HPDE6-E6E7 (cell line): ENCODE data around the gene CTDP1.

Experiments used
- DNase-seq: peaks from one replicate; pipeline ENCODE4 v3.0.0; 2011; ENCODE audit warnings: missing footprints; ENCODE audit errors: extremely low spot score

CTDP1 gene

GRCh38 chr18:79782566-79783308 lies 103.1 kb downstream of the CTDP1 start:
- no peak for DNase-seq

DNA sequence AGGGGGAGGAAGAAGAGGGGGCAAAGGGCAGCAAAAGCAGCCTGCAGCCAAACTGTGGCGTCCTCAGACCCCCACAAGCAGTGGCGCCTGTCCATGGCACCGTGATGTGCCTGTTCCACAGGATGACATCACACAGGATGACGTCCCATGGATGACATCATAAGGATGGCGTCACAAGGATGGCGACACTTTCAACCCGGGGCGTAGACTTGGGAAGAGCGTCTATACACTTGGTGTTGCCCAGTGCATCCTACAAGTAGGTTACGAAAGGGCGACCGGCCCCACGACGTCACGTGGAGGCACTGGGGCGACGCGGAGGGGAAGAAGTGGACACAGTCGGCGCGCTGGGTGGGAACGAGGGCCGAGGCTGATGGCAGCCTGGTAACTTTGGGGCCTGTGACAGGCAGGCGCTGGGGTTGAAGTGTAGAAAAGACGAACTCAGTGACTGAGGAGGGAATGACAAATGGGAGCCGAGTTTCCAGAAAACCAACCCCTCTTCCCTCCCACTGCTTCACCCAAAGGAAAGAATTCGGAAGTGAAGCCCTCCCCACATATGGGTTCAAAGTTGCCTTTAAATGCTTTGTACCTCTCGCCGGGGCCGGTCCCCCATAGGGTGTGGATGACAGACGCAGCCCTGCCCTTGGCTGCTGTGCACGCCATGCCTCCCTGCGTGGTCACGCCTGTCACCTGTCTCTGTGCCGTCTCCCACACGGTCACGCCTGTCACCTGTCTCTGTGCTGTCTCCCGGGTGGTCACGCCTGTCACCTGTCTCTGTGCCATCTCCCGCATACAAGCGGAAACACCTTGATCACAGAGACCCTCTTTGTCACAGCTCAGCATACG lies 104.7 kb downstream of the CTDP1 start:
- no peak for DNase-seq

DNA sequence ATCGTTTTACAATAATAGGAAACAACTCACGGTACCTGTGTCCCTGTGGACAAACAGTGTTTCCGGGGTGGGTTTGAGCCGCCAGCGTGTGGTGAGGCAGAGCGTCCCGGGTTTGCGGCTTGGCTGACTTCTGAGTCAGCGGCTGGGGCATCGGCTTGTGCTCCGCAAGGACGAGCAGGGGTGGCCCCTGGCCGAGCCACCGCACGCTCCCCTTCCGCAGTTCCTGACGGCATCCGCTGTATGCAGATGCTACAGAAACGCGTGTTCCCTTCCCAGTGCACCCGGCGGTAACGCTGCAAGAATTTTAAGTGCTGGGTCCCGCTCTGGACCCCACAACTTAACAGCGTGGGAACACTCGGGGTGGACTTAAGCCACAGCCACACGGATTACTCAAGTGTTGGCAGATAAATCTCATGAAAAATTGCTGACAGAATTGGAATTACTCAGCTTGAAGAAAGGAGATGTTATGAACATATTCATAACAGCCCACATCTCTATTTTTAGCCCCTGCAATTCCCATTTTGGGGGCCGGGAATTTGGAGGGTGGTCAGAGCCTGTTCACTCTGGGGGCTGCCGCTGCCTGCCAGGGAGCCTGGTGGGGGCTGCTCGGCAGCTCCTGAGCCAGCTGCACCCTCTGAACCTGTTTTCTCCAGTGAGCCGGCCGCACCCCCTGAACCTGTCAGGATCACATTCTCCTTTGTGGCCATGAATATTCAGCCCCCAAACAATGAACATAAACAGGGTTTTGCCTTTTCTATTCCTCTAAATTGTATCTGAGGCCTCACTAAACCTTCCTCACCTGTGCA lies 105.6 kb downstream of the CTDP1 start:
- no peak for DNase-seq

DNA sequence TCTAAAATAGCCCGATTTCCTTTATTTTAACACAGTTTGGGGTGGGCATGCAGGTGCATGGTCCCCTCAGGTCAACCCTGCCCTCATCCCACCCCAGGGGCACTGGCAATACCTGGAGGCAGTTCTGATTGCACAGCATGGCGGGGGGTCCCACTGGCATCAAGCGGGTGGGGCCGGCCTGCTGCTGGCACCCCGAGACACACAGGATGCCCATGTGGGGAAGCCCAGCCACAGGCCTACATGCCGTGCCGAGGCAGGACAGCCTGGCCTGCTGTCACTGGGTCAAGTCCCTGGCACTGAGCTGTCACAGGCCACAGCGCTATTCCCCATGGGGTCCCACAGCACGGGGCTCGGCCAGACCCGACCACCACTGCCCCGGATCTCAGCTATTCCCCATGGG lies 106.2 kb downstream of the CTDP1 start:
- DNase-seq = no peak

DNA sequence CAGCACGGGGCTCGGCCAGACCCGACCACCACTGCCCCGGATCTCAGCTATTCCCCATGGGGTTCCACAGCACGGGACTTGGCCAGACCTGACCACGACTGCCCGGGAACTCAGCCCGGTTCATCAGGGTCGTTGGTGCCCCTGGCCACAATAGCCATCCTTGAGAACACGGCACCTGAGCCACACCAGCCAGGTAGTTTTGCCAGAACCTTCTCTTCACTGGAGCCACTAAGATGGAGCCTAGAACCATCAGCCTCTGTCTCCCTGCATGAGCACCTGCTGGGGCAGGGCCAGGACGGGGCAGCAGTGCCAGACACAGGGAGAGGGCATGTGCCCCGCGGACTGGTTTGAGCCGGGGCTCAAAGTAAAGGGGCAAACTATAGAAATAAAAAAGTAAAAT lies 106.7 kb downstream of the CTDP1 start:
- DNase-seq = no peak

GRCh38 chr18:79786786-79787526 lies 107.4 kb downstream of the CTDP1 start:
- DNase-seq = no peak

DNA sequence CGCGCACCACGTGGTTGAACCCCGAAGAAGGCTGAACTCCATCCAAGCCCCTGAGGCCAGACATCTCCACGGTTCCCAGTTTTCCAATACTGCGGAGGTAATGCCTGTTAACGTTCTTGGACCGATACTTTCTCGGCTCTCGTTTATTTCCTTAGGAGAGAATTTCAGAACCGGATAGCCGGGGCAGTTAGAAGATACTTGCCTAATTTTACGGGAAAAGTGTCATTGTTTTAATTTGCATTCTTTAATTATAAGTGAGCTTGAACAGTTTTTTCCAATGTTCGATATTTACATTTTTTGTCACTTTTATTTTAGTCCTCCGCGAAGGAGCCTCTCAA lies 107.9 kb downstream of the CTDP1 start:
- DNase-seq = no peak

DNA sequence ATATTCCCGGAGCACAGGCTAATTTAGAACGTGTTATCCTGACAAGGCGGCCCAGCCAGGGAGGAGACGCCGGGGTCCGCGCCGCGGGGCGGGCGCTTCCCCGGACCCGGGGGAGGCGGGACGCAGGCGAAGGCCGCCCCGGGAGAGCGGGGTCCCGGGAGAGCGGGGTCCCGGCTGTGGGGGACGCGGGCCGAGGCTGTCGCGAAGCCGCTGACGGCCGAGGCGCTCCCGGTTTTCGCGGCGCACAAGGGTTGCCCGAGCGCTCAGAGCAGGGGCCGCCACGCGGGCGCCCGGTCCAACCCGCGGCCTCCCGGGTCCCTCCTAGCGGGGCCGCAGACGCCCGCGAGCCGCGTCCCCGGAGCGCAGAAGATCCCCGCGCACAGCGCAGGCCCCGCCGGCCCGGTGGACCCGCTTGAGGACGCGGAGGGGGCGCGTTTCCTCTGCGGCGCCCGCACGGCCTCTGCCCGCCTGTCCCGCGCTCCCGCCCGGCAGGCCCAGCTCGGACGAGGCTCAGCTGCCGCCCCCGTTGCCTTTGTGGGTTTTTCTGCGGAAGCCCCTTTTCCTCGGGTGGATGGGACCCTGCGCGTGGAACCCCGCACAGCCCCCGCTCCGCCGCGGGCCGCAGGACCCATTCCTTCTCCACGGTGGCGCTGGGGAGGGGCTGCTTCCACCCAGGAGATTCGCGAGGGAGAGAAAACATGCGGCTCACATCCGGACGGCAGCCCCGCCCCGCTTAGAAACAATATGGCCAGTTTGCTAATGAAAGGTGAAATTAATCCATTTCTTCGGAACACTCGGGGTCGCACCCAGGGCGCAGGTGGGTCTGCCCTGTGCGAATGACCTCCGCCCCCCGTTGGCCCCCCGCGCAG lies 108.5 kb downstream of the CTDP1 start:
- no peak for DNase-seq

DNA sequence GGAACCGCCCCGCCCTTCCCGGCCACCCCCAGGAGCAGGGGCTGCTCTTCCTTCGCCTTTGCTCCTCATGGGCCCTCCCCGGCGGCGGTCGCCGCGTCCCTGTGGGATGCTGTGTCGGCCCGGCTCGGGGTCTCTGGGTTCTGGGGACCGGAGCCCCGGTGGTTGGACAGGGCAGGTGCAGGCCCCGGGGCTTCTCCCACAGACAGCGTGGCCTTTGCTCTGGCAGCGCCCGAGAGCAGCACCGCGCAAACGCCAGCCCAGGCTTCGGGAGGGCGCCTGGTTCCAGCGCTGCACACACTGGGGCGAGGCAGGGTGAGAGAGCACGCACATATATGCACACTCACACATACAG lies 109.1 kb downstream of the CTDP1 start:
- no peak for DNase-seq

DNA sequence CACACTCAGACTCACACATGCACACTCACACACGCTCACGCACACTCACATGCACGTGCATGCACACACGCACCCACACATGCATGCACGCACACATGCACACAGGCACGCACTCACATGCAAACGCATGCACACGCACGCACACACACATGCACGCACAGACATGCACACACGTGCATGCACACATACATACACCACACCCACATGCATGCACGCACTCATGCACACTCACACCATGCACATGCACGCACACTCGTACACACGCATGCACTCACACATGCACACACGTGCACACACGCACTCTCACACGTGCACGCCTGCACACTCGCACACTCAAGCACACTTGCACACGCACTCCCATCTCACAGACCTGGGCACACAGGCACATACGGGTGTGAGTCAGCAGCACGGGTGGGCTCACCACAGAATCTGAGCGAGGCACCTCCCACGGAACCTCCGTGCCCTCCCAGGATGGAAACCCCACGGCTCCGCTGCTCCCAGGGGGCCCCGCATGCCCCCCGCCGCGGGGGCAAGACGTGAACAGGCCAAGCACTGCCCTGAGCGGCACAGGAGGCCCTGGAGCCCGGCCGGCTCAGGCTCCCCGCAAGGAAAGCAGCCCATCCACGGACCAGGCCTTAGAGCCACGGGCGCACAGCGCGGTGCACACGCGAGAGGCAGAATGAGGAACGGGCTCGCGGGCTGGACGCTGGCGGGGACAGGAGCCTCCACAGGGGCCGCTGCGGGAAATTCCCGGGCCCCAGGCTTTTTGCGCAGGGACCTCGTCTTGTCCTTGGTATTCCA lies 109.7 kb downstream of the CTDP1 start:
- no peak for DNase-seq

- no peak for DNase-seq
These were observed 110.6 kb downstream of the CTDP1 start for GRCh38 chr18:79789901-79790890.

DNA sequence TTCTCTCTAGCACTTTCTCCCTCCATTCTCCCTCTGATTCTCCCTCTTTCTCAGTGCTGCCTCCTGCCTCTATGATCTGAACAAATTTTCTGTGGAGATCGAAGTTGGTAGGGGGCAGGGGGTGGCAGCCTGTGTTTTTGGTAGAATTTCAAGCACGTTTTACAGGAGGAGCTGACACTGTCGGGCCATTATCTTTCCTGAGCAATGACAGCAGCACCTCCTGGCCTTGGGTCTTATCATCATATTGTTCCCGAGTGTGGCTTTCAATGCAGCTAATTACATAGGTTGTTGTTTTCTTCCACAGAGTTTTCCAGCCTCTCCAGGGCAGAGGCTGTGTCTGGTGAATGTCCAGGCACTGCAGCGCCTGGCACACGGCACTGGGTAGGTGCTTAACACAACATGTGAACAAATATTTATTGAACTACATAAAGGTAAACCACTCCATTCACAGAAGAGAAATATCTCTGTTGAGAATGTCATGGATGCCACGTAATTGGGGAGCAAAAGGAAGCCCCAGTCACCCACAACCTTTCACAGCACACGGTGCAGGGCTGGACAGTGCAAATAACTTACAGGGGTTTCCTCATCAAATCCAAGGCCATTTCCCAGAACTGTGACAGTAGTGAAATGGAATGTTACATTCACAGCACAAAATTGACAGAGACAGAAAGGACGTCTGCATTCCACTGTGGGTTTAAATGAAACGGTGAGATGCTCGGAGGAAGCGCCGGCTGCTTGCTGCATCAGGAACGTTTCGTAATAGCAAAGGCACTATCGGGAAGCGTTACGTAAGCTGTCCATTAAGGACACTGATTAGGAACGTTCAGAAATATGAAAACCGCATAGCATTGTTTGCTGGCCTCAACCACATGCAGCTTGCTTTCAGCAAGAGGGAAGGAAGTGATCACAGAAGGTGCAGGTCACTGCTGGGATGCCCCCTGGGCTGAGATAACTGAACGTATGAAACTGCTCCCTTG lies 111.7 kb downstream of the CTDP1 start:
- DNase-seq = peak; percentile 22

DNA sequence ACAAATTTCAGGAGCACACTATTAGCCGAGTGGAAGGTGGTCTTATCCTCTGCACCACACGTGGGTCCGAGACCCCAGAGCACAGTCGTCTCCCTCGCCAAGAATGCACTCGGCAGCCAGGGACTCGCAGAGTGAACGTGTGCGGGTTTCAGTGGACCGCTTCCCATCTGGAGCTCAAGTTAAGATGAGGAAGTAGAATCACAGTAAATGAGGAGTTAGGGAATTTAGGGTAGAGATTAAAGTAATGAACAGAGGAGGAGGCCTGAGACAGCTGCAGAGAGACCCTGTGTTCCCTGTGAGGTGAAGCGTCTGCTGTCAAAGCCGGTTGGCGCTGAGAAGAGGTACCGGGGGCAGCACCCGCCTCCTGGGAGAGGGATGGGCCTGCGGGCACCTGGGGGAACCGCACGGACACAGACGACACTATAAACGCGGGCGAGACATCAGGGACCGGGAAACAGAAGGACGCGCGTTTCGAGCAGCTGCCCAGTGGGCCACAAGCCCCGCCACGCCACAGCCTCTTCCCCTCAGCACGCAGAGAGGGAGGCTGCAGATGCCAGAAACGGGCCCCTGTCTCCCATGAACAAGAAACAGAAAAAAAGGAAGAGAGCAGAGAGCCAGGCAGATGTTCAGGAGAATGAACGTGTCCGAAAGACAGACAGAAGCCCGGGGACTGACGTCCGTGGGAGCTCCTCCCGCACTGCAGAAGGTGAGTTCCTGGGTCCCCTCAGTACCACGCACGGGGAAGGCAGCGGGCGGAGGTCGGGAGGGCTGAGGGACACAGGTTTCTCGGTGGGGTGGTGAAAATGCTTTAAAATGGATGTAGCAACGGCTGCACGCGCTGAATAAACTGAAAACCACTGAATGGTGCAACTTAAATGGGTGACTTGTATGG lies 112.7 kb downstream of the CTDP1 start:
- DNase-seq = no peak

DNA sequence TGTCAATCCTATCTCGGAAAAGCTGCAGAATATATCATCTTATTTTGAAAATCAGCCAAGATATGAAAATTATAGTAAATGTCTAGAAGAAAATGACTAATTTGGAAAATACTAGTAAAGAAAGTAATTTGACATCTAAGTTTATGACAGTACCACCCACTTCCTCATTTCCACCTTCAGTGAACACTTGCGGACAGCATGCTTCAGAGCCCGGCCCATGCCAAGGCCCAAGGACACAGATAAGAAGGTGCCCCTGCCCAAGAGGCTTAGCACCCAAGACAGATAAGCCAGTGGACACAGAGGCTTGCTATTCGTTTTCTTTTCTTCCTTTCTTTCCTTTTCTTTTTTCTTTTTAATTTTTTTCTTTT lies 113.4 kb downstream of the CTDP1 start:
- DNase-seq = no peak

GRCh38 chr18:79794846-79795245 lies 115.2 kb downstream of the CTDP1 start:
- no peak for DNase-seq

DNA sequence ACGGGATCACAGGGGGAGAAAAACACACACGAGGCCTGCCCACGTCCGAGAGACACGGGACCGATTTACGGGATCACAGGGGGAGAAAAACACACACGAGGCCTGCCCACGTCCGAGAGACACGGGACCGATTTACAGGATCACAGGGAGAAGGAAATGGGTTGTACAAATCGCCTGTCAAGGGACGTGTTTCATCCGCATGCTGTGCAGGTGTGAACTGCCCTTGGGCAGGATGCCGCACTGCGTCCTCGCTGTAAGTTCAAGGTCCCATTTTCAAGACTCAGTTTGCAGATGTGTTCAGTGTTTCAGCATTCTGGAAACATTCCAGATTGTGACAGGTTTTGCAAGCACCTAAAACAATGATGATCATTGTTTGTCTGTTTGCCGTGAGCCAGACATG lies 115.8 kb downstream of the CTDP1 start:
- DNase-seq = no peak

- DNase-seq = no peak
These were observed 116.4 kb downstream of the CTDP1 start for GRCh38 chr18:79796016-79796415.
